NCI-H2196 treated with DMSO at 0.1 percent for 48 hours (cell line): Measurements from ENCODE around the gene MORC2.

ENCODE experiments used
- DNase-seq: peaks from one replicate; lab custom pipeline; 2025; ENCODE audit not compliant: unreplicated experiment; lab: John Stamatoyannopoulos, UW

The MORC2 gene

GRCh38 chr22:30875481-30876215 is 92.9 kb downstream of the MORC2 start:
- DNase-seq, result no peak
